H1 (cell line): ENCODE measurements around the gene CAMSAP3. TPM values are rescaled to one million over a fixed set of nuclear protein-coding genes. Genes with fewer than 3 reads are reported as not detected.

Experiments used
- CTCF ChIA-PET: fragments of 300-600 bp; sonication (Branson Sonifier 250); formaldehyde crosslinking; loops from one replicate; lab custom pipeline; 2021; ENCODE audit not compliant: partially characterized antibody; lab: Charles Lee
- POLR2A ChIA-PET: fragments of 300-600 bp; sonication (Branson Sonifier 250); formaldehyde crosslinking; loops from one replicate; lab custom pipeline; 2021; ENCODE audit warnings: inconsistent platforms; ENCODE audit not compliant: partially characterized antibody; lab: Charles Lee
- DNase-seq, 2 experiments: peaks; one replicate each; pipeline versions ENCODE4 v3.0.0 to v3.0.0-alpha.2; 2010 to 2022; ENCODE audit warnings: low spot score in 2 of 2, low read depth in 1 of 2, mixed read lengths in 1 of 2
- FAIRE-seq: peaks from 2 replicates; lab custom pipeline; 2011; peaks lifted over from hg19 to GRCh38; lab: Jason Lieb, UNC
- H2AFZ ChIP-seq: 2 replicates; pipeline ENCODE4 v1.8.1; 2012; ENCODE audit warnings: low read length, inconsistent platforms
- H2AK5ac ChIP-seq: 2 replicates; pipeline ENCODE4 v1.6.1; 2013; ENCODE audit warnings: low read depth, low read length
- H2BK120ac ChIP-seq: replicated peaks from 2 replicates; pipeline ENCODE3; 2013; ENCODE audit warnings: low read depth, low read length, inconsistent platforms
- H2BK12ac ChIP-seq: 2 replicates; pipeline ENCODE4 v1.6.1; 2013; ENCODE audit warnings: low read depth, low read length
- H2BK15ac ChIP-seq: 2 replicates; pipeline ENCODE4 v1.6.1; 2013; ENCODE audit warnings: low read length
- H2BK20ac ChIP-seq: 2 replicates; pipeline ENCODE4 v1.6.1; 2013; ENCODE audit warnings: low read length
- H2BK5ac ChIP-seq: 2 replicates; pipeline ENCODE4 v1.6.1; 2013; ENCODE audit warnings: low read depth, low read length
- H3K14ac ChIP-seq: 2 replicates; pipeline ENCODE4 v1.6.1; 2013; ENCODE audit warnings: inconsistent platforms; ENCODE audit not compliant: insufficient read length
- H3K18ac ChIP-seq: 2 replicates; pipeline ENCODE4 v1.6.1; 2013; ENCODE audit warnings: low read length; ENCODE audit errors: extremely low read depth
- H3K23ac ChIP-seq: 2 replicates; pipeline ENCODE4 v1.6.1; 2013; ENCODE audit warnings: inconsistent platforms; ENCODE audit not compliant: insufficient read length
- H3K23me2 ChIP-seq: 2 replicates; pipeline ENCODE4 v1.6.1; 2013; ENCODE audit warnings: low read depth, low read length
- H3K27ac ChIP-seq: 2 replicates; pipeline ENCODE4 v1.6.1; 2011; ENCODE audit warnings: low read depth, low read length, inconsistent platforms
- H3K27me3 ChIP-seq, 4 experiments: replicated peaks in 1 of 4; 1 replicate in 1 of 4; 2 replicates in 3 of 4; pipeline versions ENCODE4 v1.6.1 to v1.8.1; 2011 to 2013; ENCODE audit warnings: low read length in 3 of 4, mild to moderate bottlenecking in 3 of 4, inconsistent platforms in 2 of 4, mixed read lengths in 2 of 4, moderate library complexity in 1 of 4; ENCODE audit not compliant: control insufficient read depth in 3 of 4, insufficient read depth in 3 of 4; ENCODE audit errors: extremely low read depth in 1 of 4
- H3K36me3 ChIP-seq, 4 experiments: 2 replicates each; pipeline versions ENCODE4 v1.6.1 to v1.8.1; 2011 to 2013; ENCODE audit warnings: mild to moderate bottlenecking in 4 of 4, low read length in 3 of 4, moderate library complexity in 2 of 4, control low read depth in 1 of 4, inconsistent platforms in 1 of 4; ENCODE audit not compliant: insufficient read depth in 4 of 4, control insufficient read depth in 2 of 4
- H3K4ac ChIP-seq: replicated peaks from 2 replicates; pipeline ENCODE3; 2013; ENCODE audit warnings: low read length, low read depth, mixed read lengths, inconsistent platforms; ENCODE audit not compliant: insufficient read length
- H3K4me1 ChIP-seq, 4 experiments: replicated peaks in 1 of 4; 1 replicate in 1 of 4; 2 replicates in 3 of 4; pipeline versions ENCODE4 v1.6.1 to v1.8.1; 2011 to 2013; ENCODE audit warnings: low read length in 3 of 4, inconsistent platforms in 2 of 4, mixed read lengths in 1 of 4; ENCODE audit not compliant: insufficient read depth in 4 of 4, control insufficient read depth in 3 of 4
- H3K4me2 ChIP-seq, 2 experiments: 2 replicates each; pipeline versions ENCODE4 v1.6.1 to v1.8.1; 2011 to 2013; ENCODE audit warnings: low read depth in 2 of 2, low read length in 2 of 2, control low read depth in 1 of 2, inconsistent platforms in 1 of 2, mild to moderate bottlenecking in 1 of 2; ENCODE audit not compliant: insufficient read depth in 1 of 2
- H3K4me3 ChIP-seq, 4 experiments: fragments of 200-600, 300-600 bp in 1 of 4; sonication (generic), shearing (Covaris generic), sonication (Bioruptor Twin) in 1 of 4; 2 replicates each; pipeline versions ENCODE4 v1.5.1 to v1.8.1; 2011 to 2016; ENCODE audit warnings: low read length in 4 of 4, low read depth in 3 of 4, control low read depth in 2 of 4, inconsistent platforms in 2 of 4, mild to moderate bottlenecking in 2 of 4, mixed read lengths in 1 of 4, moderate library complexity in 1 of 4; ENCODE audit not compliant: insufficient read depth in 2 of 4; ENCODE audit errors: extremely low read depth in 1 of 4
- H3K56ac ChIP-seq: replicated peaks from 2 replicates; pipeline ENCODE3; 2013; ENCODE audit warnings: low read depth, mild to moderate bottlenecking, mixed read lengths, low read length, inconsistent platforms; ENCODE audit not compliant: insufficient read length
- H3K79me1 ChIP-seq: 2 replicates; pipeline ENCODE4 v1.6.1; 2013; ENCODE audit warnings: low read depth, low read length, control low read depth
- H3K79me2 ChIP-seq, 2 experiments: 2 replicates each; pipeline versions ENCODE4 v1.6.1 to v1.8.1; 2012 to 2013; ENCODE audit warnings: low read length in 2 of 2, mild to moderate bottlenecking in 2 of 2, inconsistent platforms in 1 of 2; ENCODE audit not compliant: insufficient read depth in 2 of 2, control insufficient read depth in 1 of 2
- H3K9ac ChIP-seq, 4 experiments: replicated peaks in 1 of 4; 1 replicate in 1 of 4; 2 replicates in 3 of 4; pipeline versions ENCODE4 v1.6.1 to v1.8.1; 2011 to 2013; ENCODE audit warnings: low read depth in 3 of 4, low read length in 3 of 4, control low read depth in 2 of 4, mild to moderate bottlenecking in 2 of 4, moderate library complexity in 2 of 4, inconsistent platforms in 1 of 4; ENCODE audit errors: extremely low read depth in 1 of 4
- H3K9me3 ChIP-seq, 2 experiments: 2 replicates each; pipeline versions ENCODE4 v1.6.1 to v1.8.1; 2012 to 2013; ENCODE audit warnings: mild to moderate bottlenecking in 2 of 2, moderate library complexity in 2 of 2, control low read depth in 1 of 2, inconsistent platforms in 1 of 2, low read depth in 1 of 2, low read length in 1 of 2, mixed read lengths in 1 of 2; ENCODE audit not compliant: insufficient read depth in 2 of 2
- H4K20me1 ChIP-seq, 2 experiments: replicated peaks in 1 of 2; 2 replicates each; pipeline versions ENCODE3 to v1.8.1; 2011 to 2013; ENCODE audit warnings: inconsistent platforms in 2 of 2, low read length in 2 of 2, mild to moderate bottlenecking in 1 of 2; ENCODE audit not compliant: insufficient read depth in 2 of 2, control insufficient read depth in 1 of 2
- H4K5ac ChIP-seq: 2 replicates; pipeline ENCODE4 v1.6.1; 2013; ENCODE audit warnings: low read length, low read depth, mixed read lengths, inconsistent platforms; ENCODE audit not compliant: insufficient read length
- H4K8ac ChIP-seq: 2 replicates; pipeline ENCODE4 v1.8.0; 2013; ENCODE audit warnings: mild to moderate bottlenecking, moderate library complexity, low read length, inconsistent platforms; ENCODE audit not compliant: insufficient read depth; ENCODE audit errors: extremely low read depth
- H4K91ac ChIP-seq: replicated peaks from 2 replicates; pipeline ENCODE3; 2013; ENCODE audit warnings: low read length, mixed read lengths, inconsistent platforms; ENCODE audit not compliant: insufficient read length
- CEBPB ChIP-seq: IDR thresholded peaks from 2 replicates; pipeline ENCODE4 v1.6.1; 2012; ENCODE audit warnings: low read depth, low read length
- CHD1 ChIP-seq: IDR thresholded peaks from 2 replicates; pipeline ENCODE4 v1.6.1; 2012; ENCODE audit warnings: low read depth, low read length, improper control_type of control experiment
- CREB1 ChIP-seq: IDR thresholded peaks from 2 replicates; pipeline ENCODE4 v1.6.1; 2012; ENCODE audit warnings: inconsistent platforms
- CTBP2 ChIP-seq: IDR thresholded peaks from 2 replicates; pipeline ENCODE4 v1.7.0; 2011; ENCODE audit warnings: borderline replicate concordance, mild to moderate bottlenecking, moderate library complexity, mixed read lengths, low read length; ENCODE audit not compliant: insufficient read depth, insufficient read length
- EGR1 ChIP-seq: IDR thresholded peaks from 2 replicates; pipeline ENCODE4 v1.6.1; 2011; ENCODE audit warnings: low read depth, low read length, borderline replicate concordance
- NANOG ChIP-seq: IDR thresholded peaks from 2 replicates; pipeline ENCODE4 v1.6.1; 2011; ENCODE audit warnings: low read length, low read depth, mild to moderate bottlenecking, inconsistent platforms; ENCODE audit not compliant: insufficient read depth, poor library complexity, severe bottlenecking
- POLR2AphosphoS5 ChIP-seq: IDR thresholded peaks from 2 replicates; pipeline ENCODE4 v1.6.1; 2011; ENCODE audit warnings: low read depth, low read length
- POU5F1 ChIP-seq: IDR thresholded peaks from 2 replicates; pipeline ENCODE4 v1.6.1; 2011; ENCODE audit warnings: low read depth, mild to moderate bottlenecking, low read length, moderate library complexity
- RFX5 ChIP-seq: IDR thresholded peaks from 2 replicates; pipeline ENCODE4 v1.6.1; 2011; ENCODE audit warnings: low read depth, low read length, improper control_type of control experiment, borderline replicate concordance
- SIN3A ChIP-seq, 2 experiments: IDR thresholded peaks in 1 of 2; conservative IDR thresholded peaks in 1 of 2; 2 replicates each; pipeline ENCODE4 v1.6.1; 2011 to 2012; ENCODE audit warnings: low read length in 2 of 2, improper control_type of control experiment in 1 of 2, low read depth in 1 of 2, mild to moderate bottlenecking in 1 of 2
- WGBS, 2 experiments: shearing (Covaris generic) in 1 of 2; methylation state at CpG; one replicate each; pipeline versions ENCODE4 v1.1.6 to v1.1.7; 2013 to 2015; ENCODE audit warnings: low lambda C conversion rate in 2 of 2, mixed read lengths in 2 of 2, inconsistent platforms in 1 of 2, low coverage in 1 of 2, missing lambda C conversion rate in 1 of 2; ENCODE audit not compliant: insufficient replicate concordance in 2 of 2, insufficient coverage in 1 of 2, insufficient read length in 1 of 2; ENCODE audit errors: extremely low coverage in 1 of 2, missing lambda C conversion rate in 1 of 2; 5-methylcytosine and 5-hydroxymethylcytosine counted together
- polyA plus RNA-seq, 7 experiments: library from polyadenylated mRNA; depleted of rRNA in 3 of 7; stranded (reverse) in 5 of 7; unstranded in 2 of 7; fragments of >200 nt in 5 of 7; fragments of 200-250 nt in 2 of 7; gene quantifications; 1 replicate in 5 of 7; 2 replicates in 1 of 7; 4 replicates in 1 of 7; pipeline versions ENCODE4 v1.2.1 to v1.2.3, GENCODE V29; 2011 to 2013; ENCODE audit warnings: missing spikeins in 2 of 7, mixed read lengths in 2 of 7
- total RNA-seq: library from RNA; stranded (reverse); fragmentation: NEBNext Ultra II Directional; extraction: Animal tissue kit (Norgen Biotek cat#: 25700); gene quantifications from 2 replicates; pipeline ENCODE4 v1.2.1, GENCODE V29; 2021
- TF ChIP-seq, protein P1 (sequence below), 3 experiments: IDR thresholded peaks; 1 replicate in 2 of 3; 2 replicates in 1 of 3; pipeline versions ENCODE4 v1.5.1 to v1.6.1; 2011; ENCODE audit warnings: low read length in 3 of 3, mild to moderate bottlenecking in 3 of 3, inconsistent platforms in 2 of 3, low read depth in 1 of 3, moderate library complexity in 1 of 3; ENCODE audit not compliant: insufficient read depth in 1 of 3; ENCODE audit errors: control extremely low read depth in 1 of 3

Gene CAMSAP3
- total and polyA plus RNA-seq, 2 of the 8 experiments (the other 6 are each of a cell fraction or from before 2014, with no cell fraction given) = 11.4 to 30.4 TPM

DNA sequence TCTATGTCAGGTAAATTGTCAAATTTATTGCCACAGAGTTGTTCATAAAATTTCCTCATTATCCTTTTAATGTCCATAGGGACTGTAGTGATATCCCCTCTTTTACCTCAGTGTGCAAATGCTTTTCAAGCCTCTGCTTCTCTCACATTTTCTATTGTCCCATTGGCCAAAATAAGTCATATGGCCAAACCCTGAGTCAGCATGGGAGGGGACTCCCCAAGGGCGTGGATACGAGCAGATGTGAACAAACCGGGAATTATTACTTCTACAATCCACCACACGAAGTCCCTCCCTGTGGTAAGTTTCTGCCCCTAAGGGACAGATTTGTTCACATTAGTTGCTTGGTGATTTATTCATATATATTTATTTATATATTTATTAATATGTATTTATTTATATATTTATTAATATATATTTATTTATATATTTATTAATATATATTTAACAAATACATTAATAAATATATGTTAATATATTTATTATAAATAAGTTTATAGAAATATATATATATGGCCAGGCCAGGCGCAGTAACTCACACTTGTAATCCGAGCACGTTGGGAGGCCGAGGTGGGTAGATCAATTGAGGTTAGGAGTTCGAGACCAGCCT lies 20.1 kb upstream of the CAMSAP3 start:
- H2BK15ac ChIP-seq = no peak overlapping the region
- no peaks in the 10 kb centered on the region for H3K4me1 ChIP-seq
- H4K20me1 ChIP-seq = no peaks in the 10 kb centered on the region
- no peak overlapping the region for H2BK120ac ChIP-seq
- POLR2A ChIA-PET = no interaction called here
- no peak overlapping the region for H4K8ac ChIP-seq
- 88% methylated on average over 9 of the region's 9 CpGs; no CpG with 5 or more reads in 1 of the 2 experiments for WGBS, 2 experiments
- no peak overlapping the region for H3K9ac ChIP-seq
- H4K5ac ChIP-seq = no peak overlapping the region
- no peak overlapping the region for H2BK12ac ChIP-seq
- H3K79me2 ChIP-seq = no peaks in the 10 kb centered on the region
- no peak overlapping the region for H3K4me2 ChIP-seq
- H3K9me3 ChIP-seq = no peaks in the 10 kb centered on the region
- CTCF ChIA-PET = no interaction called here
- H2BK5ac ChIP-seq = no peak overlapping the region
- H4K91ac ChIP-seq = no peak overlapping the region
- H2BK20ac ChIP-seq = no peak overlapping the region
- H3K56ac ChIP-seq = no peak overlapping the region
- H3K27me3 ChIP-seq = 0 out of 7 replicates have a peak, but pooled peaks cover 0 to 2% (median 0%) of the 10 kb centered on the region in 4 experiments
- no peak overlapping the region for H2AK5ac ChIP-seq
- no peak overlapping the region for H2AFZ ChIP-seq
- no peak overlapping the region for H3K18ac ChIP-seq
- no peak overlapping the region for H3K14ac ChIP-seq
- no peak overlapping the region for H3K27ac ChIP-seq
- DNase-seq = no peak
- no peak overlapping the region for H3K4ac ChIP-seq
- H3K4me3 ChIP-seq = no peak overlapping the region
- no peak overlapping the region for H3K23ac ChIP-seq
- no peaks in the 10 kb centered on the region for H3K23me2 ChIP-seq
- no peak for FAIRE-seq
- no peaks in the 10 kb centered on the region for H3K36me3 ChIP-seq
- H3K79me1 ChIP-seq = no peaks in the 10 kb centered on the region
- TF ChIP-seq CREB1 = no peak
- no peak for TF ChIP-seq CHD1
- no peak for TF ChIP-seq POLR2AphosphoS5
- no peak for TF ChIP-seq RFX5
- no peak for TF ChIP-seq EGR1
- no peak for TF ChIP-seq SIN3A (conservative IDR thresholded peaks at IDR 0.05 in 1 of 2, IDR thresholded peaks at IDR 0.05 in 1 of 2; ENCODE audit: low read depth in 1 of 2, low read length in 2 of 2)
- no peak for TF ChIP-seq NANOG
- no peak for TF ChIP-seq CEBPB
- no peak for TF ChIP-seq POU5F1
- TF ChIP-seq, protein P1, sequence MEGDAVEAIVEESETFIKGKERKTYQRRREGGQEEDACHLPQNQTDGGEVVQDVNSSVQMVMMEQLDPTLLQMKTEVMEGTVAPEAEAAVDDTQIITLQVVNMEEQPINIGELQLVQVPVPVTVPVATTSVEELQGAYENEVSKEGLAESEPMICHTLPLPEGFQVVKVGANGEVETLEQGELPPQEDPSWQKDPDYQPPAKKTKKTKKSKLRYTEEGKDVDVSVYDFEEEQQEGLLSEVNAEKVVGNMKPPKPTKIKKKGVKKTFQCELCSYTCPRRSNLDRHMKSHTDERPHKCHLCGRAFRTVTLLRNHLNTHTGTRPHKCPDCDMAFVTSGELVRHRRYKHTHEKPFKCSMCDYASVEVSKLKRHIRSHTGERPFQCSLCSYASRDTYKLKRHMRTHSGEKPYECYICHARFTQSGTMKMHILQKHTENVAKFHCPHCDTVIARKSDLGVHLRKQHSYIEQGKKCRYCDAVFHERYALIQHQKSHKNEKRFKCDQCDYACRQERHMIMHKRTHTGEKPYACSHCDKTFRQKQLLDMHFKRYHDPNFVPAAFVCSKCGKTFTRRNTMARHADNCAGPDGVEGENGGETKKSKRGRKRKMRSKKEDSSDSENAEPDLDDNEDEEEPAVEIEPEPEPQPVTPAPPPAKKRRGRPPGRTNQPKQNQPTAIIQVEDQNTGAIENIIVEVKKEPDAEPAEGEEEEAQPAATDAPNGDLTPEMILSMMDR (IDR thresholded peaks at IDR 0.05; ENCODE audit: control extremely low read depth in 1 of 3, insufficient read depth in 1 of 3, low read depth in 1 of 3, low read length in 3 of 3) = no peak
- no peak for TF ChIP-seq CTBP2
